Measurements from ENCODE around the gene NFATC4. TPM values are rescaled to one million over a fixed set of nuclear protein-coding genes. Genes with fewer than 3 reads are reported as not detected.

The NFATC4 gene
- total and polyA plus RNA-seq, 2 of the 4 experiments (the other 2 are of a cell fraction) = 15.6 to 35.8 TPM

- DNase-seq (peak; percentile 64), ATAC-seq (ENCODE audit: low read depth) (peak; percentile 79)
- Histone ChIP-seq H4K8ac (ENCODE audit: low read depth in 2 of 2, low read length in 2 of 2) (peak overlapping the region in 1 of 2 experiments; percentile 7; a peak in 1 of 4 replicates), H2BK5ac (ENCODE audit: low read depth, low read length, poor library complexity, severe bottlenecking) (no peak overlapping the region), H3K4me3 (ENCODE audit: insufficient read depth, low read depth, low read length) (no peak overlapping the region), H3K4me1 (ENCODE audit: control insufficient read depth, insufficient read depth, low read length) (peaks cover 7% of the 10 kb centered on the region), H4K20me1 (ENCODE audit: insufficient read depth, low read length) (no peaks in the 10 kb centered on the region), H3K18ac (ENCODE audit: low read depth, low read length) (no peak overlapping the region), H3K56ac (ENCODE audit: extremely low read depth, insufficient read depth, low read length) (no peak overlapping the region), H4K91ac (ENCODE audit: insufficient read depth, low read depth, low read length) (no peak overlapping the region), H2AK9ac (replicated peaks; ENCODE audit: low read depth, low read length, poor library complexity) (no peak overlapping the region), H3K9ac (ENCODE audit: low read depth, low read length) (no peak overlapping the region), H2AK5ac (ENCODE audit: low read depth, low read length) (0 out of 2 replicates have a peak overlapping the region, but pooled peaks have one; percentile 14), H3K9me3 (ENCODE audit: control insufficient read depth, insufficient read depth, low read length) (no peaks in the 10 kb centered on the region), H3K27ac (ENCODE audit: insufficient read depth, low read length) (peak overlapping the region; percentile 34; the same call in 1 of the 2 replicates), H3K36me3 (ENCODE audit: control insufficient read depth, insufficient read depth, low read length) (no peaks in the 10 kb centered on the region), H4K5ac (ENCODE audit: low read depth, low read length) (no peak overlapping the region), H2BK120ac (ENCODE audit: low read depth, low read length) (no peak overlapping the region), H3K4ac (ENCODE audit: low read depth, low read length) (no peak overlapping the region), H3K79me1 (ENCODE audit: low read depth in 1 of 2, low read length in 2 of 2) (no peaks in the 10 kb centered on the region), H2BK15ac (ENCODE audit: low read depth, low read length) (no peak overlapping the region), H2AFZ (replicated peaks; ENCODE audit: low read length, poor library complexity) (peak overlapping the region; percentile 68), H3K9me1 (ENCODE audit: insufficient read depth, low read length) (0 out of 2 replicates have a peak, but pooled peaks cover 2% of the 10 kb centered on the region), H3K23ac (ENCODE audit: low read depth, low read length) (no peak overlapping the region), H3K14ac (replicated peaks; ENCODE audit: low read depth, low read length) (peak overlapping the region; percentile 11; the same call in 1 of the 2 replicates), H3K27me3 (ENCODE audit: control insufficient read depth, insufficient read depth, low read length) (peaks cover 5% of the 10 kb centered on the region), H2BK20ac (ENCODE audit: low read depth, low read length) (peak overlapping the region; percentile 22; the same call in 1 of the 2 replicates), H3K4me2 (ENCODE audit: low read depth, low read length) (peak overlapping the region; percentile 64)
- in situ Hi-C loops (cut with MboI; ENCODE audit: low sequenced_read_pairs) = no loop called here
- no peak for TF ChIP-seq BHLHE40 (IDR thresholded peaks at IDR 0.05; ENCODE audit: low read depth, low read length)
- TF ChIP-seq, protein P1, sequence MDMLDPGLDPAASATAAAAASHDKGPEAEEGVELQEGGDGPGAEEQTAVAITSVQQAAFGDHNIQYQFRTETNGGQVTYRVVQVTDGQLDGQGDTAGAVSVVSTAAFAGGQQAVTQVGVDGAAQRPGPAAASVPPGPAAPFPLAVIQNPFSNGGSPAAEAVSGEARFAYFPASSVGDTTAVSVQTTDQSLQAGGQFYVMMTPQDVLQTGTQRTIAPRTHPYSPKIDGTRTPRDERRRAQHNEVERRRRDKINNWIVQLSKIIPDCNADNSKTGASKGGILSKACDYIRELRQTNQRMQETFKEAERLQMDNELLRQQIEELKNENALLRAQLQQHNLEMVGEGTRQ (IDR thresholded peaks at IDR 0.05; ENCODE audit: low read depth, low read length) = peak; percentile 87
- dilution Hi-C loops (cut with HindIII; ENCODE audit: low sequenced_read_pairs, unreplicated experiment) = no loop called here
- intact Hi-C loops (cut with micrococcal nuclease) = no loop called here
- 16% methylated on average over 3 of the region's 11 CpGs; no CpG with 5 or more reads in 1 of the 2 experiments for WGBS, 2 experiments (ENCODE audit: extremely low coverage in 2 of 2, insufficient read length in 1 of 2)
- CTCF ChIA-PET = no interaction called here
- POLR2A ChIA-PET (ENCODE audit: unreplicated experiment) = interaction anchor here (0.6 to 1.3 kb wide), 2 partner anchors 10 to 36 kb away, joined by 3 to 7 read pairs; no protein-coding TSS in a partner anchor
- BruUV-seq (replicated peaks) = no TSS peak
These were observed 21.4 kb downstream of the NFATC4 start for GRCh38 chr14:24389226-24389848.

Measured in IMR-90 (cell line).